ENCODE data around the gene CD80. TPM values are rescaled to one million over a fixed set of nuclear protein-coding genes. Genes with fewer than 3 reads are reported as not detected.

Gene CD80
- total and polyA plus RNA-seq, 2 donors (not counting 1 experiment from before 2014, with no cell fraction given) = under 0.01 TPM; not detected in 1

- H3K4me3 ChIP-seq (replicated peaks in 1 of 4; ENCODE audit: control extremely low read depth in 1 of 4, insufficient read depth in 1 of 4, low read depth in 3 of 4, low read length in 4 of 4) = no peak overlapping the region
- no peaks in the 10 kb centered on the region for H3K79me2 ChIP-seq (ENCODE audit: control insufficient read depth, insufficient read depth, low read length)
- H3K9ac ChIP-seq (ENCODE audit: insufficient read depth, low read length) = no peak overlapping the region
- TF ChIP-seq EZH2 (IDR thresholded peaks at IDR 0.05; ENCODE audit: low read length, missing control alignments) (no peak), CTCF (conservative IDR thresholded peaks at IDR 0.05 in 1 of 2, IDR thresholded peaks at IDR 0.05 in 1 of 2; ENCODE audit: low read depth in 1 of 2, low read length in 2 of 2) (no peak)
- H3K4me2 ChIP-seq (ENCODE audit: extremely low read depth, insufficient read depth, low read length) = no peak overlapping the region
- no peaks in the 10 kb centered on the region for H3K36me3 ChIP-seq (ENCODE audit: control insufficient read depth, insufficient read depth, low read length)
- no peaks in the 10 kb centered on the region for H3K4me1 ChIP-seq (ENCODE audit: control insufficient read depth, extremely low read depth, insufficient read depth, low read length)
- H3K9me3 ChIP-seq (ENCODE audit: control insufficient read depth, insufficient read depth, low read depth, low read length) = no peaks in the 10 kb centered on the region
- H3K27ac ChIP-seq (ENCODE audit: insufficient read depth, low read length) = no peak overlapping the region
- no peaks in the 10 kb centered on the region for H4K20me1 ChIP-seq (ENCODE audit: control insufficient read depth, extremely low read depth, insufficient read depth, low read length)
- no peak overlapping the region for H2AFZ ChIP-seq (ENCODE audit: low read length)
- peaks cover 5% of the 10 kb centered on the region for H3K27me3 ChIP-seq (ENCODE audit: control insufficient read depth, insufficient read depth, low read length)
- DNase-seq (ENCODE audit: low read depth in 2 of 2) = no peak
These were observed 1.5 kb downstream of the CD80 start for GRCh38 chr3:119557877-119558269.

GRCh38 chr3:119557192-119557876 is 2.1 kb downstream of the CD80 start:
- no peak overlapping the region for H3K27ac ChIP-seq (ENCODE audit: insufficient read depth, low read length)
- H3K79me2 ChIP-seq (ENCODE audit: control insufficient read depth, insufficient read depth, low read length) = no peaks in the 10 kb centered on the region
- no peak overlapping the region for H2AFZ ChIP-seq (ENCODE audit: low read length)
- no peaks in the 10 kb centered on the region for H3K4me1 ChIP-seq (ENCODE audit: control insufficient read depth, extremely low read depth, insufficient read depth, low read length)
- no peak overlapping the region for H3K9ac ChIP-seq (ENCODE audit: insufficient read depth, low read length)
- H3K4me3 ChIP-seq (replicated peaks in 1 of 4; ENCODE audit: control extremely low read depth in 1 of 4, insufficient read depth in 1 of 4, low read depth in 3 of 4, low read length in 4 of 4) = no peak overlapping the region
- no peaks in the 10 kb centered on the region for H3K36me3 ChIP-seq (ENCODE audit: control insufficient read depth, insufficient read depth, low read length)
- no peaks in the 10 kb centered on the region for H3K9me3 ChIP-seq (ENCODE audit: control insufficient read depth, insufficient read depth, low read depth, low read length)
- peaks cover 5% of the 10 kb centered on the region for H3K27me3 ChIP-seq (ENCODE audit: control insufficient read depth, insufficient read depth, low read length)
- no peak overlapping the region for H3K4me2 ChIP-seq (ENCODE audit: extremely low read depth, insufficient read depth, low read length)
- TF ChIP-seq CTCF (conservative IDR thresholded peaks at IDR 0.05 in 1 of 2, IDR thresholded peaks at IDR 0.05 in 1 of 2; ENCODE audit: low read depth in 1 of 2, low read length in 2 of 2) (no peak), EZH2 (IDR thresholded peaks at IDR 0.05; ENCODE audit: low read length, missing control alignments) (no peak)
- no peak for DNase-seq (ENCODE audit: low read depth in 2 of 2)
- H4K20me1 ChIP-seq (ENCODE audit: control insufficient read depth, extremely low read depth, insufficient read depth, low read length) = no peaks in the 10 kb centered on the region

GRCh38 chr3:119555929-119556328 is 3.5 kb downstream of the CD80 start:
- Histone ChIP-seq H3K4me3 (replicated peaks in 1 of 4; ENCODE audit: control extremely low read depth in 1 of 4, insufficient read depth in 1 of 4, low read depth in 3 of 4, low read length in 4 of 4) (no peak overlapping the region), H4K20me1 (ENCODE audit: control insufficient read depth, extremely low read depth, insufficient read depth, low read length) (no peaks in the 10 kb centered on the region), H3K36me3 (ENCODE audit: control insufficient read depth, insufficient read depth, low read length) (no peaks in the 10 kb centered on the region), H3K27me3 (ENCODE audit: control insufficient read depth, insufficient read depth, low read length) (peaks cover 5% of the 10 kb centered on the region), H2AFZ (ENCODE audit: low read length) (no peak overlapping the region), H3K4me1 (ENCODE audit: control insufficient read depth, extremely low read depth, insufficient read depth, low read length) (no peaks in the 10 kb centered on the region), H3K79me2 (ENCODE audit: control insufficient read depth, insufficient read depth, low read length) (no peaks in the 10 kb centered on the region), H3K27ac (ENCODE audit: insufficient read depth, low read length) (no peak overlapping the region), H3K4me2 (ENCODE audit: extremely low read depth, insufficient read depth, low read length) (no peak overlapping the region), H3K9ac (ENCODE audit: insufficient read depth, low read length) (no peak overlapping the region), H3K9me3 (ENCODE audit: control insufficient read depth, insufficient read depth, low read depth, low read length) (no peaks in the 10 kb centered on the region)
- TF ChIP-seq CTCF (conservative IDR thresholded peaks at IDR 0.05 in 1 of 2, IDR thresholded peaks at IDR 0.05 in 1 of 2; ENCODE audit: low read depth in 1 of 2, low read length in 2 of 2) = no peak
- TF ChIP-seq EZH2 (IDR thresholded peaks at IDR 0.05; ENCODE audit: low read length, missing control alignments) = no peak
- DNase-seq (ENCODE audit: low read depth in 2 of 2) = no peak

Data from fibroblast of lung (primary cell).